Spleen (tissue), 7 donors: Measurements from ENCODE around the gene OPRD1.

Experiments
- POLR2A ChIP-seq, 3 donors: fragments of 450-650 bp; IDR thresholded peaks; one replicate each; pipeline ENCODE4 v1.5.1; 2017; ENCODE audit warnings: antibody characterized with exemption in 3 of 3, mild to moderate bottlenecking in 1 of 3
- TF ChIP-seq, protein P1 (sequence below), 11 experiments: fragments of 200-600 bp in 7 of 11; fragments of 450-650 bp in 4 of 11; sonication (generic) in 4 of 11; IDR thresholded peaks in 8 of 11; conservative IDR thresholded peaks in 3 of 11; 1 replicate in 7 of 11; 2 replicates in 4 of 11; pipeline versions ENCODE4 v1.4.0 to v1.8.0; 2016 to 2021; ENCODE audit warnings: antibody characterized with exemption in 11 of 11, inconsistent platforms in 4 of 11, mild to moderate bottlenecking in 1 of 11
- donor health status: DM: no; HTN: no; CAD: no; lungs with moderate emphysema.
- donor health status: DM: no; HTN: no; CAD: no.
- donor health status: DM: no; HTN: no; CAD: no.

DNA sequence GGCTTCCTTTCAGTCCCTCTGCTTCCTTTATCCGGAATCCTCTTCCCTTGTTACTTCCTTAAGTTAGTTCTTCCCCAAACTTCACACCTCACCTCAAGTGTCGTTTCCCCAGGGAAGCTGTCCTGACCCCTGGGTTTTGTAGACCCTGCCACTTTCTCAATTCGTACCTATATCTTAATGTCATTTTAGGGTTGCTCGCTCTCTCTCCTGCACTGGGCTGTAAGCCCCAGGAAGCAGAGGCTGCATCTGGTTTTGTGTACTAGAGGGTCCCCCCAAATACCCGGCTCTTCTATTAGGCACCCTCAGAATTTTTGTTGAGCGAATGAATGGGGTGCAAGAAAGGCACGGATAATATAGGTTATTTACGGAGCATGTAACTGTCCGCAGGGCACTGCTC lies 603 bp upstream of the OPRD1 start:
- TF ChIP-seq, protein P1, sequence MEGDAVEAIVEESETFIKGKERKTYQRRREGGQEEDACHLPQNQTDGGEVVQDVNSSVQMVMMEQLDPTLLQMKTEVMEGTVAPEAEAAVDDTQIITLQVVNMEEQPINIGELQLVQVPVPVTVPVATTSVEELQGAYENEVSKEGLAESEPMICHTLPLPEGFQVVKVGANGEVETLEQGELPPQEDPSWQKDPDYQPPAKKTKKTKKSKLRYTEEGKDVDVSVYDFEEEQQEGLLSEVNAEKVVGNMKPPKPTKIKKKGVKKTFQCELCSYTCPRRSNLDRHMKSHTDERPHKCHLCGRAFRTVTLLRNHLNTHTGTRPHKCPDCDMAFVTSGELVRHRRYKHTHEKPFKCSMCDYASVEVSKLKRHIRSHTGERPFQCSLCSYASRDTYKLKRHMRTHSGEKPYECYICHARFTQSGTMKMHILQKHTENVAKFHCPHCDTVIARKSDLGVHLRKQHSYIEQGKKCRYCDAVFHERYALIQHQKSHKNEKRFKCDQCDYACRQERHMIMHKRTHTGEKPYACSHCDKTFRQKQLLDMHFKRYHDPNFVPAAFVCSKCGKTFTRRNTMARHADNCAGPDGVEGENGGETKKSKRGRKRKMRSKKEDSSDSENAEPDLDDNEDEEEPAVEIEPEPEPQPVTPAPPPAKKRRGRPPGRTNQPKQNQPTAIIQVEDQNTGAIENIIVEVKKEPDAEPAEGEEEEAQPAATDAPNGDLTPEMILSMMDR (IDR thresholded peaks at IDR 0.05 in 8 of 11, conservative IDR thresholded peaks at IDR 0.05 in 3 of 11): no peak
- TF ChIP-seq POLR2A (IDR thresholded peaks at IDR 0.05): no peak
